GM08714 (cell line): ENCODE data around the gene ARHGAP1.
"Not testable (repeated sequence)": the region's sequence is repeated elsewhere in the genome, so short reads cannot be mapped to it uniquely, and the experiment has no call there.

ENCODE experiments used
- H3K4me3 ChIP-seq: fragments of 200-500 bp; sonication (Bioruptor generic); 2 replicates; pipeline ENCODE4 v1.5.1; 2014; ENCODE audit warnings: mild to moderate bottlenecking, low read length, inconsistent platforms
- ZNF274 ChIP-seq: IDR thresholded peaks from 2 replicates; pipeline ENCODE4 v1.6.1; 2012; ENCODE audit warnings: mild to moderate bottlenecking, low read depth, low read length

The ARHGAP1 gene

GRCh38 chr11:46729110-46730027, 28.9 kb upstream of the ARHGAP1 start:
- H3K4me3 ChIP-seq, result no peak overlapping the region
- no peak for TF ChIP-seq ZNF274

GRCh38 chr11:46728659-46729040, 28.2 kb upstream of the ARHGAP1 start:
- TF ChIP-seq ZNF274, result no peak
- H3K4me3 ChIP-seq, result no peak overlapping the region

GRCh38 chr11:46727952-46728658, 27.7 kb upstream of the ARHGAP1 start:
- H3K4me3 ChIP-seq, result no peak overlapping the region
- no peak for TF ChIP-seq ZNF274

GRCh38 chr11:46726206-46726862, 25.9 kb upstream of the ARHGAP1 start:
- H3K4me3 ChIP-seq, result no peak overlapping the region
- TF ChIP-seq ZNF274, result no peak

- TF ChIP-seq ZNF274, result no peak
These were observed 25.2 kb upstream of the ARHGAP1 start for GRCh38 chr11:46725338-46726205.

GRCh38 chr11:46724088-46724487, 23.7 kb upstream of the ARHGAP1 start:
- H3K4me3 ChIP-seq, result no peak overlapping the region
- no peak for TF ChIP-seq ZNF274

More at GRCh38 chr11:46725338-46726205, 25.2 kb upstream of the ARHGAP1 start:
- no peak overlapping the region for H3K4me3 ChIP-seq

GRCh38 chr11:46723359-46723680, 22.9 kb upstream of the ARHGAP1 start:
- TF ChIP-seq ZNF274, result no peak
- H3K4me3 ChIP-seq, result no peak overlapping the region

- no peak for TF ChIP-seq ZNF274
- no peak overlapping the region for H3K4me3 ChIP-seq
These were observed 22.3 kb upstream of the ARHGAP1 start for GRCh38 chr11:46722566-46723358.

GRCh38 chr11:46721286-46721685, 20.9 kb upstream of the ARHGAP1 start:
- TF ChIP-seq ZNF274, result no peak
- no peak overlapping the region for H3K4me3 ChIP-seq

- no peak overlapping the region for H3K4me3 ChIP-seq
- TF ChIP-seq ZNF274, result no peak
These were observed 19.3 kb upstream of the ARHGAP1 start for GRCh38 chr11:46719543-46720218.

- H3K4me3 ChIP-seq, result no peak within 1 kb of the TSS
- TF ChIP-seq ZNF274, result no peak
These were observed 18.7 kb upstream of the ARHGAP1 start, which contains the start of gene F2 for GRCh38 chr11:46719048-46719542. TSS of gene F2 (plus strand) at chr11:46719213. CDS start at chr11:46719236, 23 bp downstream.

- H3K4me3 ChIP-seq, result no peak overlapping the region
- TF ChIP-seq ZNF274, result no peak
These were observed 18.0 kb upstream of the ARHGAP1 start for GRCh38 chr11:46718155-46719019.

- not testable (repeated sequence) for H3K4me3 ChIP-seq
These were observed 17.4 kb upstream of the ARHGAP1 start for GRCh38 chr11:46717825-46718154.
